A549 (cell line): ENCODE results near the gene PCED1B.

ENCODE experiments used
- EHMT2 ChIP-seq: fragments of 200-600 bp; sonication (generic); IDR thresholded peaks from 2 replicates; pipeline ENCODE4 v1.6.1; 2016; ENCODE audit warnings: antibody characterized with exemption, low read depth, mild to moderate bottlenecking, moderate library complexity
- EP300 ChIP-seq, 2 experiments: fragments of >200 bp; sonication (Bioruptor Twin); formaldehyde crosslinking; IDR thresholded peaks; 2 replicates in 1 of 2; 3 replicates in 1 of 2; pipeline ENCODE4 v1.6.1; 2016 to 2017
- HDAC2 ChIP-seq: fragments of 200-600 bp; sonication (generic); IDR thresholded peaks from 2 replicates; pipeline ENCODE4 v1.6.1; 2016
- KDM5A ChIP-seq: fragments of 200-600 bp; sonication (generic); IDR thresholded peaks from 2 replicates; pipeline ENCODE4 v1.6.1; 2016; ENCODE audit warnings: antibody characterized with exemption, mild to moderate bottlenecking
- PHF8 ChIP-seq: fragments of 200-600 bp; sonication (generic); IDR thresholded peaks from 2 replicates; pipeline ENCODE4 v1.6.1; 2016; ENCODE audit warnings: low read depth, mild to moderate bottlenecking, antibody characterized with exemption, moderate library complexity, borderline replicate concordance
- POLR2A ChIP-seq: IDR thresholded peaks from 2 replicates; pipeline ENCODE4 v1.6.1; 2012; ENCODE audit warnings: mild to moderate bottlenecking, low read length
- RFX5 ChIP-seq: fragments of 450-650 bp; IDR thresholded peaks from 2 replicates; pipeline ENCODE4 v1.7.1; 2014; ENCODE audit warnings: antibody characterized with exemption, mild to moderate bottlenecking, moderate library complexity
- TF ChIP-seq, protein P1 (sequence below): fragments of 250-450 bp; sonication (Bioruptor Pico); IDR thresholded peaks from 2 replicates; pipeline ENCODE4 v1.5.0; 2021; ENCODE audit warnings: mild to moderate bottlenecking, moderate library complexity, borderline replicate concordance
- TF ChIP-seq, protein P2 (sequence below): fragments of >200 bp; sonication (Bioruptor Twin); formaldehyde crosslinking; IDR thresholded peaks from 3 replicates; pipeline ENCODE4 v1.5.1; 2016
- TF ChIP-seq, protein P3 (sequence below): fragments of 200-600 bp; sonication (generic); IDR thresholded peaks from 2 replicates; pipeline ENCODE4 v1.6.1; 2016; ENCODE audit warnings: antibody characterized with exemption, mild to moderate bottlenecking, moderate library complexity

DNA sequence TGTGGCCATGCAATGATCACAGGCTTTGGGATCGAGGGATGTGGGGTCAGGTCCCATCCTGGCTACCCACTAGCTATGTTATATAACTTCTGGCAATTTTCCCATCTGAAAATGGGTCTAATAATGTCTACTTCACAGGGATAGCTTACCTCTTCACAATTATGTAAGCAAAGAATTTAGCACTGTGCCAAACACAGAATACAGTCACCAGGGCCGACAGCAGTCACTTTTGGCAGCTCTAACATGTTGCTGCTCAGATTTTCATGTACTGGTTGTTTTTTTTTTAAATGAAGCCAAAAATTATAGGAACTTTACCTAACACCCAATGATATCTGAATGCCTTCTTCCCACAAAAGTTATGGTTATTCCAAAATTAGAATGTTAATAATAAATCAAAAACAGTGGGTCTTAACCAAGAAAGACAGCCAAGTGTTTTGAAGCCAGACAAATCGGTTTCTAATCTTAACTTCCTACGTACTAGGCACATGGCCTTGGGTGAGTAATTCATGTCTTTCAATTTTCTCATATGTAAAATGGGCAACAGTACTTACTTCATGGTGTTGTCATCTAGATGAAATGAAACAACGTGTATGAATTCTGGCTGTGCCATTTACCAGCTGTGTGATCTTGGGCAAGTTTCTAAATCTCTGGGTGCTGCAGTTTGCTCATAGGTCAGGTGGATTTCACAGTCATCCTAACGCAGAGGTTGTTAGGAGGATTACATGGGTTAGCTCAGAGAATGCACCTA is 13.0 kb upstream of the PCED1B start:
- TF ChIP-seq, protein P1, sequence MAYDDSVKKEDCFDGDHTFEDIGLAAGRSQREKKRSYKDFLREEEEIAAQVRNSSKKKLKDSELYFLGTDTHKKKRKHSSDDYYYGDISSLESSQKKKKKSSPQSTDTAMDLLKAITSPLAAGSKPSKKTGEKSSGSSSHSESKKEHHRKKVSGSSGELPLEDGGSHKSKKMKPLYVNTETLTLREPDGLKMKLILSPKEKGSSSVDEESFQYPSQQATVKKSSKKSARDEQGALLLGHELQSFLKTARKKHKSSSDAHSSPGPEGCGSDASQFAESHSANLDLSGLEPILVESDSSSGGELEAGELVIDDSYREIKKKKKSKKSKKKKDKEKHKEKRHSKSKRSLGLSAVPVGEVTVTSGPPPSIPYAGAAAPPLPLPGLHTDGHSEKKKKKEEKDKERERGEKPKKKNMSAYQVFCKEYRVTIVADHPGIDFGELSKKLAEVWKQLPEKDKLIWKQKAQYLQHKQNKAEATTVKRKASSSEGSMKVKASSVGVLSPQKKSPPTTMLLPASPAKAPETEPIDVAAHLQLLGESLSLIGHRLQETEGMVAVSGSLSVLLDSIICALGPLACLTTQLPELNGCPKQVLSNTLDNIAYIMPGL (CRISPR knock-in tag): no peak
- TF ChIP-seq HDAC2: no peak
- TF ChIP-seq POLR2A: no peak
- TF ChIP-seq, protein P2, sequence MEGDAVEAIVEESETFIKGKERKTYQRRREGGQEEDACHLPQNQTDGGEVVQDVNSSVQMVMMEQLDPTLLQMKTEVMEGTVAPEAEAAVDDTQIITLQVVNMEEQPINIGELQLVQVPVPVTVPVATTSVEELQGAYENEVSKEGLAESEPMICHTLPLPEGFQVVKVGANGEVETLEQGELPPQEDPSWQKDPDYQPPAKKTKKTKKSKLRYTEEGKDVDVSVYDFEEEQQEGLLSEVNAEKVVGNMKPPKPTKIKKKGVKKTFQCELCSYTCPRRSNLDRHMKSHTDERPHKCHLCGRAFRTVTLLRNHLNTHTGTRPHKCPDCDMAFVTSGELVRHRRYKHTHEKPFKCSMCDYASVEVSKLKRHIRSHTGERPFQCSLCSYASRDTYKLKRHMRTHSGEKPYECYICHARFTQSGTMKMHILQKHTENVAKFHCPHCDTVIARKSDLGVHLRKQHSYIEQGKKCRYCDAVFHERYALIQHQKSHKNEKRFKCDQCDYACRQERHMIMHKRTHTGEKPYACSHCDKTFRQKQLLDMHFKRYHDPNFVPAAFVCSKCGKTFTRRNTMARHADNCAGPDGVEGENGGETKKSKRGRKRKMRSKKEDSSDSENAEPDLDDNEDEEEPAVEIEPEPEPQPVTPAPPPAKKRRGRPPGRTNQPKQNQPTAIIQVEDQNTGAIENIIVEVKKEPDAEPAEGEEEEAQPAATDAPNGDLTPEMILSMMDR: no peak
- TF ChIP-seq EP300 (IDR thresholded peaks at IDR 0.05): no peak
- TF ChIP-seq PHF8: no peak
- no peak for TF ChIP-seq EHMT2
- no peak for TF ChIP-seq KDM5A
- TF ChIP-seq, protein P3, sequence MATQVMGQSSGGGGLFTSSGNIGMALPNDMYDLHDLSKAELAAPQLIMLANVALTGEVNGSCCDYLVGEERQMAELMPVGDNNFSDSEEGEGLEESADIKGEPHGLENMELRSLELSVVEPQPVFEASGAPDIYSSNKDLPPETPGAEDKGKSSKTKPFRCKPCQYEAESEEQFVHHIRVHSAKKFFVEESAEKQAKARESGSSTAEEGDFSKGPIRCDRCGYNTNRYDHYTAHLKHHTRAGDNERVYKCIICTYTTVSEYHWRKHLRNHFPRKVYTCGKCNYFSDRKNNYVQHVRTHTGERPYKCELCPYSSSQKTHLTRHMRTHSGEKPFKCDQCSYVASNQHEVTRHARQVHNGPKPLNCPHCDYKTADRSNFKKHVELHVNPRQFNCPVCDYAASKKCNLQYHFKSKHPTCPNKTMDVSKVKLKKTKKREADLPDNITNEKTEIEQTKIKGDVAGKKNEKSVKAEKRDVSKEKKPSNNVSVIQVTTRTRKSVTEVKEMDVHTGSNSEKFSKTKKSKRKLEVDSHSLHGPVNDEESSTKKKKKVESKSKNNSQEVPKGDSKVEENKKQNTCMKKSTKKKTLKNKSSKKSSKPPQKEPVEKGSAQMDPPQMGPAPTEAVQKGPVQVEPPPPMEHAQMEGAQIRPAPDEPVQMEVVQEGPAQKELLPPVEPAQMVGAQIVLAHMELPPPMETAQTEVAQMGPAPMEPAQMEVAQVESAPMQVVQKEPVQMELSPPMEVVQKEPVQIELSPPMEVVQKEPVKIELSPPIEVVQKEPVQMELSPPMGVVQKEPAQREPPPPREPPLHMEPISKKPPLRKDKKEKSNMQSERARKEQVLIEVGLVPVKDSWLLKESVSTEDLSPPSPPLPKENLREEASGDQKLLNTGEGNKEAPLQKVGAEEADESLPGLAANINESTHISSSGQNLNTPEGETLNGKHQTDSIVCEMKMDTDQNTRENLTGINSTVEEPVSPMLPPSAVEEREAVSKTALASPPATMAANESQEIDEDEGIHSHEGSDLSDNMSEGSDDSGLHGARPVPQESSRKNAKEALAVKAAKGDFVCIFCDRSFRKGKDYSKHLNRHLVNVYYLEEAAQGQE: no peak
- no peak for TF ChIP-seq RFX5
